ENCODE measurements around the gene DARS2.

The DARS2 gene

GRCh38 chr1:173889885-173890284 lies 65.4 kb downstream of the DARS2 start:
- no peak for DNase-seq

- no peak for DNase-seq
Measured at GRCh38 chr1:173893611-173894010, 69.1 kb downstream of the DARS2 start.

GRCh38 chr1:173894189-173894588 lies 69.7 kb downstream of the DARS2 start:
- no peak for DNase-seq

GRCh38 chr1:173900427-173900826 lies 76.0 kb downstream of the DARS2 start:
- no peak for DNase-seq

- no peak for DNase-seq
Measured at GRCh38 chr1:173900992-173901391, 76.5 kb downstream of the DARS2 start.

GRCh38 chr1:173903827-173904531 lies 79.5 kb downstream of the DARS2 start:
- DNase-seq = no peak
